ENCODE measurements around the gene MAN2B2. TPM values are rescaled to one million over a fixed set of nuclear protein-coding genes. Genes with fewer than 3 reads are reported as not detected.

Gene MAN2B2
- total and polyA plus RNA-seq, 5 donors = 11.5 to 38.4 (median 27.8) TPM

DNA sequence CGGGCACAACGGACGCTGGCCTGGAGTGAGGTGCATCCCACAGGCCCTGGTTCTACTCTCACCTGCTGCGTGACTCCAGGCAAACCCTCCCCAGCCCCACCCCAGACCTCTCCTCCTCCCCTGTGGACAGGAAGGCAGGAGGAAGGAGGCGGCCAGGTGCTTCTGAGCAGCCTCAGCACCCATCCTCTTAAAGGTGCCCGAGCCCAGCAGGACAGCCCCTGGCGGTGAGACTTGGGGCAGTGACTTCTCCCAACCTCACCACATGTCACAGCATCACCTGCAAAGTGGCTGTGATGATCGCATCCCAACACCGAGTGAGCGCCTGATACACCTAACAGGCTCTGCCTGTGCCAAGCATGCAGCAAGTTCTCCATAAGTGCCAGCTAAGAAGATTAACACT is 17.1 kb upstream of the MAN2B2 start:
- H3K4me1 ChIP-seq (ENCODE audit: control insufficient read depth, insufficient read depth, low read length) = no peaks in the 10 kb centered on the region
- intact Hi-C loops (cut with DNase I) = no loop called here
- no peak for ATAC-seq
- 73% methylated on average over 10 of the region's 10 CpGs for WGBS
- no peaks in the 10 kb centered on the region for H3K9me3 ChIP-seq (ENCODE audit: control insufficient read depth, low read length)
- no peak overlapping the region for H3K4me3 ChIP-seq (ENCODE audit: low read length)
- no peak for DNase-seq
- H3K27me3 ChIP-seq (ENCODE audit: control insufficient read depth, insufficient read depth) = no peaks in the 10 kb centered on the region
- H3K27ac ChIP-seq (ENCODE audit: low read length) = no peak overlapping the region

DNA sequence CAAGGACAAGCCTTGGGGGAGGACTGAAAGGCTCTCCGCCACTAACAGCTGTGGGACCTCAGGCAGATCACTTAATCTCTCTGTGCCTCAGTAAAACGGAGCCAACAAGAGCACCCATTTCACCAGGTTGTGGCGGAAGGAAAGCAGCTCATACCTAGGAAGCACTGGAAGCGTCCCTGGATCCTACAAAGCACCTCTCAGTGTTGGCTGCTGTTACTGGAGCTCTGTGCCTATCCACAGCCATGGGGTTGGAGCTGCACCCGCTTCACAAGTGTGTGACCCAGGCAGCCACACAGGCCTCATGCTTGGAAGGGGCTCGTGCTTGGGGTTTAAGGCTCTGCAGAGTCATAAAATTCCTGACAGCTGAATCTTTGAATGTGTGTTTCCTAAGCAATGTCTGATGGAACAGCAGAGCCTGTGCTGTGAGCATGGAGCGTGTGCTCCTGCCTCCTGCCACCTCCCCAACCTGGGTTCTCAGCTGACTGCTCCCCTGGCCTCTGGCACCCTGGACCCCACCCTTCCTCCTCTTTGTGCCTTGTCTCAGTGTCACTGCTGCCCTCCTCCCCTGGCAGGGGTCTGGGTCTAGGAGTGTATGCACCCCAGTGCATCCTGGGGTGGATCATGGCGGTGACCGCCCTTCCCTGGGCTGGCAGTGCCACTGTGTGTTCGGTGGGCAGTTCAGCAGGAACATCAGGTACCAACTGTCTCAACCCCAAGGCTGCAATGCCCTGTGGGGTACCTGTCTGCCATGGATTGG is 14.4 kb upstream of the MAN2B2 start:
- intact Hi-C loops (cut with DNase I) = no loop called here
- Histone ChIP-seq H3K9me3 (ENCODE audit: control insufficient read depth, low read length) (no peaks in the 10 kb centered on the region), H3K27me3 (ENCODE audit: control insufficient read depth, insufficient read depth) (no peaks in the 10 kb centered on the region), H3K27ac (ENCODE audit: low read length) (no peak overlapping the region), H3K4me1 (ENCODE audit: control insufficient read depth, insufficient read depth, low read length) (peaks cover 2% of the 10 kb centered on the region), H3K4me3 (ENCODE audit: low read length) (no peak overlapping the region)
- no peak for DNase-seq
- 70% methylated on average over 10 of the region's 10 CpGs for WGBS
- ATAC-seq = no peak

DNA sequence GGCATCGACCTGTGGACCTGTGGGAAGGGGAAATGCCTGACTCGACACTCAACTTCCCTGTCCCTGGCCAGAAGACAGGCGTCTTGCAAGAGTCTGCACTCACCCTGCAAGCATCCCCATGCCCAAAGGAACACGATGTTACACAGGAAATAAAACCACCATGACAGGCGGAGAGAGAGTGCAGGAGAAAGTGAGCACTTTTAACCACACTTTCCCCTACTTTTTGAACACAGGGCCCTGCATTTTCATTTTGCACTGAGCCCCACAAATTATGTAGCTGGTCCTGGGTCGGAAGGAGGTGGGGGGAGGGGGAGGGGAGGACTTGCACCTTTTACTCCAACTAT is 13.8 kb upstream of the MAN2B2 start:
- Histone ChIP-seq H3K9me3 (ENCODE audit: control insufficient read depth, low read length) (no peaks in the 10 kb centered on the region), H3K27me3 (ENCODE audit: control insufficient read depth, insufficient read depth) (no peaks in the 10 kb centered on the region), H3K27ac (ENCODE audit: low read length) (no peak overlapping the region), H3K4me1 (ENCODE audit: control insufficient read depth, insufficient read depth, low read length) (peaks cover 2% of the 10 kb centered on the region), H3K4me3 (ENCODE audit: low read length) (no peak overlapping the region)
- DNase-seq (no peak), ATAC-seq (no peak)
- intact Hi-C loops (cut with DNase I) = no loop called here
- 38% methylated on average over 6 of the region's 6 CpGs for WGBS

DNA sequence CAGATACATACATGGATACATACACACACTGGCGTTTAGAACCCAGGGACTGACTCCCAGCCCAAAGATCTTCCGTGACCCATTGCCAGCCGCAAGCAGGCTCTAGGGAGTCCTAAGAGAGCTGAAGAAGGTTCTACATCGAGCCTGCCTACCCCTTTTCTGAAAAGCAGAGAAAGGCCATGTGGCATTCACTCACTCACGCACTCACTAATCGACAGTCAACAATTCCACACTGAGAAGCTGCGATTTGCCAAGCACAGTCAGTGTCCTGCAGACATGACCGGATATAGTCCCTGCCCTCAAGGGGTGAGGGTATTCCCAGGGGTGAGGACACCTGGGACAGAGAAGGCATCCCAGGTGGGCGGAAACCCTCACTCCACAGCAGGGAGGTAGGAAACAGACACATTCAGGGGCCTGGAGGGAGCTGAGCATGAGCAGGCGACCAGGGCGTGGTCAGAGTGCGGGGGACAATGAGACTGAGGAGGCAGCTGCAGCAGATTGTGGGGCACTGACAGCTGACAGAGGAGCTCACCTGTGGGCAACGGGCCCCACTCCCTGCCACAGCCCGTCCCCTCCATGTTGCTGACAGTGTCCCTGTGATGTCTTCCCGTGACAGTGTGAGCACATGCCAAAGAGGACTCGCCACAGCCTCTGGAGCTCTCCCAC is 13.2 kb upstream of the MAN2B2 start:
- DNase-seq = no peak
- WGBS = 42% methylated on average over 16 of the region's 16 CpGs
- Histone ChIP-seq H3K9me3 (ENCODE audit: control insufficient read depth, low read length) (no peaks in the 10 kb centered on the region), H3K4me3 (ENCODE audit: low read length) (no peak overlapping the region), H3K27ac (ENCODE audit: low read length) (no peak overlapping the region), H3K4me1 (ENCODE audit: control insufficient read depth, insufficient read depth, low read length) (peaks cover 2% of the 10 kb centered on the region), H3K27me3 (ENCODE audit: control insufficient read depth, insufficient read depth) (no peaks in the 10 kb centered on the region)
- ATAC-seq = no peak
- intact Hi-C loops (cut with DNase I) = no loop called here

DNA sequence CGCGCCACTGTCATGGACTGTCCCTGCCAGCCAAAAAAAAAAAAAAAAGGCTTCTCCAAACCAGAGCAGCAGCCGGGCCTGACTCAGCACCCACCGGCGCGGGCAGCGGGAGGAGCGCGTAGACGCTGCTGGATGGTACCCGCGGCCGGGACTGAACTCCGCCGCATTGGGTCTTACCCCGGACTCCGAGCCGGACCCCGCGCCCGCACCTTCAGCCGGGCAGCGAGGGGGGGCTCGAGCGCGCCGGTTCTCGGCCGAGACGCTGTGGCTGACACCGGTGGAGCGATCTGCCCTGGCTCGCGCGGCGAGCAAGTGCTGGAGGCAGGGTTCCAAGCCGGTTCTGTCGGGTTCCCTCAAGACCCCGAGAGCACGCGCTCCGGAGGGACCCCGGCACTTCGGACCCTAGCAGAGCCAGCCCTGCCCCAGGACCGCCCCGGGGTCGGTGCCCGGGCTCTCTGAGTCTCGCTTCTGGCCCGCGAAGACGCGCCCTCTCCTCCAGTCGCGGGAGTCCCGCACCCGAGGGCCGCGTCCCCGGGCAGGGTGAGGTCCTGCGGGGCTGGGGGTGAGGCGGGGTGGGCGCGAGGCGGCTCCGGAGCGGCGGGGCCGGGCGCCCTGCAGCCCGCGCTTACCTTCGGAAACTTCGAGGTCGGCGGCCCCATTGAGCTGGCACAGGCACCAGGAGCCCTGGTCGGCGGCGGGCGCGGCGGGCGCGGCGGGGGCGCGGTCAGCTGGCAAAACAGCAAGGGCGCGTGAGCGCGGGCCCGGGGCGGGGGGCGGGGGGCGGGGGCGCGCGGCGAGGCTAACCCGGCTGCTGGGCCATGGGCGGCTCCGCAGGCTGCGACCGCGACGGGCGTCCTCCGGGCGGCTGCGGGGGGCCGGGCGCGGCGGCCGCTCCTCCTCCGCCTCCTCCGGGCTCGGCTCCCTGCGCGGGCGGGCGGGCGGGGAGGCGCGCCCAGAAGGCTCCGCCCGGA is 11.8 kb upstream of the MAN2B2 start:
- Histone ChIP-seq H3K4me1 (ENCODE audit: control insufficient read depth, insufficient read depth, low read length) (peaks cover 2% of the 10 kb centered on the region), H3K4me3 (ENCODE audit: low read length) (peak overlapping the region; percentile 40), H3K27me3 (ENCODE audit: control insufficient read depth, insufficient read depth) (no peaks in the 10 kb centered on the region), H3K27ac (ENCODE audit: low read length) (no peak overlapping the region), H3K9me3 (ENCODE audit: control insufficient read depth, low read length) (no peaks in the 10 kb centered on the region)
- intact Hi-C loops (cut with DNase I) = no loop called here
- ATAC-seq = peak; percentile 30 to 40
- DNase-seq = no peak
- 1% methylated on average over 127 of the region's 127 CpGs for WGBS

DNA sequence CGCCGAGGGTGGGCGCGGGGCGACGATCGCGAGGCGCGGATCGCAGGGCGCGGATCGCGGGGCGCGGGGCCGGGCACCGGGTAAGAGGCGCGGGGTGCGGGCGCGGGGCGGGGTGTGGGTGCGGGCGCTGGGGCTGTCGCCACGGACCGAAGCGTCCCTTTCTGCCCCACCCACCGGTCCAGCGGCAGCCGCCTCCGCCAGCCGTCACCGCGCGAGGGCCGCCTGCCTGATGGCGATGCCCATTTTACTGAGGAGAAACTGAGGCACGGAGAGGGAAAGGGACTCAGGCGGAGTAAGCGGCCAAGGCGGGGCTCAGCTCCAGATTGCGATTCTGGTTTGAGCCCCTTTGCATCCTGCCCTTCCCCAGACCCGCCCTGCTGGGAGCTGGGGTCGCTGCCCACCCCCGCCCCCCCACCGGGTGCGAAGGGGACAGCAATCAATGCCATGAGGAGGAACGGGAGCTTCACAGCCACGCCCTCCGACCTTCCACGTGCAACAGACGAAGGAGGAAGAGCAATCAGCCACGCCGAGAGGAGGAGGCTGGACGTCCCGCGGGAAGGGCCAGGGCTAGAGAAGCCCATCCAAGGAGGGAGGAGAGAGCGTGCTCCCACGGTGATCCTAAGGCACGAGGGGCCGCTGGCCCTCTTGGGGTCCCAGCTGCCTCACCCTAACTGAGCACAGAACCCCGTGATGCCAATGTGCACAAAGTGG is 10.9 kb upstream of the MAN2B2 start:
- Histone ChIP-seq H3K27me3 (ENCODE audit: control insufficient read depth, insufficient read depth) (no peaks in the 10 kb centered on the region), H3K4me1 (ENCODE audit: control insufficient read depth, insufficient read depth, low read length) (peaks cover 2% of the 10 kb centered on the region), H3K4me3 (ENCODE audit: low read length) (peak overlapping the region; percentile 40), H3K27ac (ENCODE audit: low read length) (no peak overlapping the region), H3K9me3 (ENCODE audit: control insufficient read depth, low read length) (no peaks in the 10 kb centered on the region)
- ATAC-seq (no peak), DNase-seq (no peak)
- intact Hi-C loops (cut with DNase I) = no loop called here
- WGBS = 7% methylated on average over 66 of the region's 66 CpGs

DNA sequence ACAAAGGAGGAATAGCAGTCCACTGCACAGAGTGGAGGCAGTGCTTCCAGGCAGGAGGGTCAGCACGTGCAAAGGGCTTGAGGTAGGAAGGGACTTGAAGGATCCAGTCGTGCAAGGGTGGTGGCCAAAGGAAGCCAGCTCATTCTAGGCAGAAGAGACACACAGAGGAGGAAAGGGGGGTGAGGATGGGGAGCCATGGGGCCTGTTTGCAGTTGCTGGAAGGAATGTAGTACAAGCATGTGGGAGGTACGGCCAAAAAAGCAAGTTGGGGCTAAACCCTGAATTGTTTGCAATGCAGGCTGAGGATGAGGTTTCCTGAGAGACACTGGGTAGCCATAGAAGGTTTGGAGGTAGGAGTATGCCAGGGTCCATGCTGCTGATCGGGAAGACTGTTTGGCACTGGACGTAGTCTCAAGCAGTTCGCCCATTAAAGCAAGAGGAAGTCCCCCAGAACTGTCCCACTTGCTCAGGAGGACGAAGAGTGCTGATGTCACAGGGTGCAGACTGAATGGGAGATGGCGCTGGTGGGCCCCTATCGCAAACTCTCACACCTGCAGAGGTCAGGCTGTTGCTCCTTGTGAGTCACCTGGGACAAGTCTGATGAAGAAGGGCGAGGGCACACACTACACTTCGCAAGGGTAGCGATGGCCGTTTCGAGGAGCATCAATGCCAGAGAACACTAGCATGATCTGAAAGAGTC is 9.1 kb upstream of the MAN2B2 start:
- H3K4me1 ChIP-seq (ENCODE audit: control insufficient read depth, insufficient read depth, low read length) = peaks cover 2% of the 10 kb centered on the region
- 66% methylated on average over 14 of the region's 14 CpGs for WGBS
- no peaks in the 10 kb centered on the region for H3K9me3 ChIP-seq (ENCODE audit: control insufficient read depth, low read length)
- DNase-seq (peak in 1 of 3 donors; percentile 16), ATAC-seq (no peak)
- no peaks in the 10 kb centered on the region for H3K27me3 ChIP-seq (ENCODE audit: control insufficient read depth, insufficient read depth)
- H3K27ac ChIP-seq (ENCODE audit: low read length) = no peak overlapping the region
- no peak overlapping the region for H3K4me3 ChIP-seq (ENCODE audit: low read length)
- intact Hi-C loops (cut with DNase I) = no loop called here

DNA sequence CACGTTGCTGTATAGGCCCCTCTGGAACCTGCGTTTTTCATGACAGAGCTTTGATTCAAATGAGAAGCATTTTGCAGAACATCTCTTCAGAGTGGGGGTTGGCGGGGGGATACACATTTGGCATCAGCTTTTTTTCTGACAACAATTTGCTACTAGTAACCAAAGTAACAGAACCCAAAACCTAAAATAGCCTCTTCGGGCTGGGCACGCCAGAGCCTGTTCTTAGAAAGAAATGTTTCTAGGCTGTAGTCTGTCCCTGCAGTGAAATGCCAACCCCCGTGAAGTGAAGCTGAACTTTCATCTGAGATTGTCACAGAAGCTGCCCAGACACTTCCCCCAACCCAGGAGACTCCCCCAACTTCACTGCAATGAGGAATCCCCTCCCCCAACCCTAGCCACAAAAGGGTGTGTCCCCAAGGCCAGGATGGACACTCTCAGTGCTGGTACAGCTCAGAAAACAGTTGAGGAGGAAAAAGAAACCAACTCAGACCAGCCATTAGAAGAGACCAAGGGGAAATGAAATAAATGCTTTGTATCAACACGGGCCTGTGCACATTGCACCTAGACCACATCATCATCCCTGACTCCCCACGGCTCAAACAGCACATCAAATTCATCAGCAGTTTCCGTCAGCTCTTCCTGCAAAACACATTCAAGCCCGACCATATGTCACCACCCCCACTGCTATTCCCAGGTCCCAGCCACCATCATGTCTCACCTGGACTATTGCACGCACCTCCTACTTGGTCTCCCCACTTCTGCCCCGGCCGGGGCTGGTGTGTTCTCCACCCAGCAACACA is 8.4 kb upstream of the MAN2B2 start:
- ATAC-seq (no peak), DNase-seq (peak in 1 of 3 donors; percentile 20)
- no peaks in the 10 kb centered on the region for H3K27me3 ChIP-seq (ENCODE audit: control insufficient read depth, insufficient read depth)
- H3K4me3 ChIP-seq (ENCODE audit: low read length) = no peak overlapping the region
- intact Hi-C loops (cut with DNase I) = no loop called here
- H3K27ac ChIP-seq (ENCODE audit: low read length) = no peak overlapping the region
- H3K4me1 ChIP-seq (ENCODE audit: control insufficient read depth, insufficient read depth, low read length) = peaks cover 2% of the 10 kb centered on the region
- 71% methylated on average over 13 of the region's 13 CpGs for WGBS
- H3K9me3 ChIP-seq (ENCODE audit: control insufficient read depth, low read length) = no peaks in the 10 kb centered on the region

DNA sequence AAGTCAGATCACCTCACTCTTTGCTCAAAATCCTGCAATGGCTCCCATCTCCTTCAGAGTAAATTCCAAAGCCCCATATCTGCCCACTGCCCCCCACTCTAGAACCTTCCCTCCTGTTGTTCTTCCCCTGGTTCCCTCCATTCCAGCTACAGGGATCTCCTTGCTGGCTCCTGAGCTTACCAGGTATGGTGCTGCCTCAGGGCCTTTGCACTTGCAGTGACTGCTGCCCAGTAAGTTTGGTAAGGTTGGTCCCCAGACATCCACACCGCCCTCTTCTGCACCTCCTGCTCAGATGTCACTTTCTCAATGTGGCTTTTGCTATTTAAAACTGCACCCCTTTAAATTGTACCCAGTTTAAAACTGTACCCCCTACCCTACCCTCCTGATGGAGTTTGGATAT is 7.8 kb upstream of the MAN2B2 start:
- intact Hi-C loops (cut with DNase I) = no loop called here

More for the DNA sequence above, 7.8 kb upstream of the MAN2B2 start:
- peaks cover 2% of the 10 kb centered on the region for H3K4me1 ChIP-seq (ENCODE audit: control insufficient read depth, insufficient read depth, low read length)
- H3K27ac ChIP-seq (ENCODE audit: low read length) = no peak overlapping the region
- no peaks in the 10 kb centered on the region for H3K27me3 ChIP-seq (ENCODE audit: control insufficient read depth, insufficient read depth)
- DNase-seq (no peak), ATAC-seq (no peak)
- no peak overlapping the region for H3K4me3 ChIP-seq (ENCODE audit: low read length)
- no peaks in the 10 kb centered on the region for H3K9me3 ChIP-seq (ENCODE audit: control insufficient read depth, low read length)
- WGBS = 79% methylated on average over 1 of the region's 1 CpG
